CD8-positive, alpha-beta memory T cell (primary cell): ENCODE data around the gene ITPK1. TPM values are rescaled to one million over a fixed set of nuclear protein-coding genes. Genes with fewer than 3 reads are reported as not detected.

Source experiments
- CTCF ChIA-PET: fragments of 350-600 bp; sonication (Branson Sonifier 250); formaldehyde crosslinking; loops from one replicate; lab custom pipeline; 2021; ENCODE audit warnings: antibody characterized with exemption; lab: Charles Lee
- POLR2A ChIA-PET: fragments of 350-600 bp; sonication (Branson Sonifier 250); formaldehyde crosslinking; loops from one replicate; lab custom pipeline; 2021; ENCODE audit warnings: antibody characterized with exemption; lab: Charles Lee
- DNase-seq, 5 donors: peaks; one replicate each; pipeline versions ENCODE4 v3.0.0 to v3.0.0-alpha.2; 2020 to 2022; ENCODE audit warnings: mixed read lengths in 1 of 5
- H3K27ac ChIP-seq: one replicate; pipeline ENCODE4 v1.7.0; 2013; ENCODE audit warnings: low read depth, mild to moderate bottlenecking, low read length, moderate library complexity
- H3K27me3 ChIP-seq: 2 replicates; pipeline ENCODE4 v1.7.0; 2013; ENCODE audit warnings: low read length, mild to moderate bottlenecking; ENCODE audit not compliant: insufficient read depth, poor library complexity, severe bottlenecking
- H3K36me3 ChIP-seq: 2 replicates; pipeline ENCODE4 v1.7.0; 2013; ENCODE audit warnings: mild to moderate bottlenecking, low read length, moderate library complexity; ENCODE audit not compliant: insufficient read depth
- H3K4me1 ChIP-seq: 2 replicates; pipeline ENCODE4 v1.7.0; 2013; ENCODE audit warnings: mild to moderate bottlenecking, low read length, moderate library complexity; ENCODE audit not compliant: insufficient read depth
- H3K4me3 ChIP-seq: 2 replicates; pipeline ENCODE4 v1.7.0; 2013; ENCODE audit warnings: mild to moderate bottlenecking, low read length
- H3K9me3 ChIP-seq: 2 replicates; pipeline ENCODE4 v1.7.0; 2013; ENCODE audit warnings: mild to moderate bottlenecking, low read length
- H3K27ac Mint-ChIP-seq, 8 donors: one replicate each; pipeline ENCODE4 v1.8.0; 2020 to 2021; ENCODE audit warnings: mixed read lengths in 8 of 8, mild to moderate bottlenecking in 6 of 8, inconsistent platforms in 3 of 8, moderate library complexity in 3 of 8
- H3K27me3 Mint-ChIP-seq, 2 donors: one replicate each; pipeline ENCODE4 v1.8.0; 2020 to 2021; ENCODE audit warnings: mixed read lengths in 2 of 2, mild to moderate bottlenecking in 1 of 2, moderate library complexity in 1 of 2
- H3K36me3 Mint-ChIP-seq, 3 donors: one replicate each; pipeline ENCODE4 v1.8.0; 2020 to 2021; ENCODE audit warnings: mixed read lengths in 3 of 3, inconsistent platforms in 1 of 3, mild to moderate bottlenecking in 1 of 3
- H3K4me1 Mint-ChIP-seq, 3 donors: one replicate each; pipeline ENCODE4 v1.8.0; 2020 to 2021; ENCODE audit warnings: mixed read lengths in 3 of 3, inconsistent platforms in 1 of 3, mild to moderate bottlenecking in 1 of 3
- H3K4me3 Mint-ChIP-seq, 7 donors: one replicate each; pipeline ENCODE4 v1.8.0; 2020 to 2021; ENCODE audit warnings: mixed read lengths in 7 of 7, mild to moderate bottlenecking in 6 of 7, moderate library complexity in 4 of 7, inconsistent platforms in 2 of 7
- H3K9me3 Mint-ChIP-seq, 5 donors: one replicate each; pipeline ENCODE4 v1.8.0; 2020 to 2022; ENCODE audit warnings: mixed read lengths in 5 of 5, mild to moderate bottlenecking in 3 of 5, moderate library complexity in 2 of 5, inconsistent platforms in 1 of 5
- polyA plus RNA-seq: library from polyadenylated mRNA; unstranded; fragments of 300-500 nt; fragmentation: Illumina TruSeq; gene quantifications from one replicate; pipeline ENCODE4 v1.2.3, GENCODE V29; 2021
- total RNA-seq, 2 experiments: library from RNA; stranded (reverse); gene quantifications; one replicate each; pipeline ENCODE4 v1.2.3, GENCODE V29; 2021

ITPK1 gene
- total and polyA plus RNA-seq, 3 experiments from 2014 or later, result 40.4 to 75.1 (median 66.1) TPM

GRCh38 chr14:93031505-93032315 lies 84.0 kb downstream of the ITPK1 start:
- no peak for DNase-seq
- POLR2A ChIA-PET, result no interaction called here
- Mint-ChIP-seq H3K4me1 (peaks cover 34 to 48% (median 37%) of the 10 kb centered on the region in 3 donors), H3K27ac (peak overlapping the region in 1 of 8 donors; percentile 50), H3K4me3 (no peak overlapping the region), H3K9me3 (no peaks in the 10 kb centered on the region), H3K27me3 (no peaks in the 10 kb centered on the region), H3K36me3 (peaks cover 0 to 4% (median 0%) of the 10 kb centered on the region in 3 donors)
- Histone ChIP-seq H3K27ac (no peak overlapping the region), H3K27me3 (no peaks in the 10 kb centered on the region), H3K36me3 (no peaks in the 10 kb centered on the region), H3K9me3 (no peaks in the 10 kb centered on the region), H3K4me1 (peaks cover 25% of the 10 kb centered on the region), H3K4me3 (no peak overlapping the region)
- CTCF ChIA-PET, result interaction anchor here (3.6 kb wide), 1 partner anchor 82 kb away, joined by 29 read pairs; the partner anchor contains the start of gene ITPK1

- Histone ChIP-seq H3K4me1 (peaks cover 25% of the 10 kb centered on the region), H3K4me3 (no peak overlapping the region), H3K27me3 (no peaks in the 10 kb centered on the region), H3K9me3 (no peaks in the 10 kb centered on the region), H3K36me3 (no peaks in the 10 kb centered on the region), H3K27ac (no peak overlapping the region)
- no peak for DNase-seq
- no peaks in the 10 kb centered on the region for H3K9me3 Mint-ChIP-seq
- POLR2A ChIA-PET, result no interaction called here
- H3K4me1 Mint-ChIP-seq, result peaks cover 34 to 42% (median 42%) of the 10 kb centered on the region in 3 donors
- H3K36me3 Mint-ChIP-seq, result peaks cover 0 to 6% (median 0%) of the 10 kb centered on the region in 3 donors
- no peak overlapping the region for H3K4me3 Mint-ChIP-seq
- CTCF ChIA-PET, result interaction anchor here (1.3 kb wide), 1 partner anchor 84 kb away, joined by 3 read pairs; no protein-coding TSS in a partner anchor
- H3K27me3 Mint-ChIP-seq, result no peaks in the 10 kb centered on the region
- no peak overlapping the region for H3K27ac Mint-ChIP-seq
Measured at GRCh38 chr14:93030761-93031160, 85.0 kb downstream of the ITPK1 start.

GRCh38 chr14:93029911-93030508 lies 85.7 kb downstream of the ITPK1 start:
- no peaks in the 10 kb centered on the region for H3K27me3 ChIP-seq
- H3K9me3 ChIP-seq, result no peaks in the 10 kb centered on the region
- H3K27ac ChIP-seq, result no peak overlapping the region
- H3K4me1 Mint-ChIP-seq, result peaks cover 36 to 45% (median 45%) of the 10 kb centered on the region in 3 donors
- H3K9me3 Mint-ChIP-seq, result no peaks in the 10 kb centered on the region
- H3K36me3 Mint-ChIP-seq, result peaks cover 0 to 6% (median 3%) of the 10 kb centered on the region in 3 donors
- H3K4me3 Mint-ChIP-seq, result no peak overlapping the region
- H3K36me3 ChIP-seq, result no peaks in the 10 kb centered on the region
- H3K27me3 Mint-ChIP-seq, result no peaks in the 10 kb centered on the region
- no peak for DNase-seq
- peaks cover 25% of the 10 kb centered on the region for H3K4me1 ChIP-seq
- no peak overlapping the region for H3K4me3 ChIP-seq
- ChIA-PET POLR2A (no interaction called here), CTCF (interaction anchor here (1.3 kb wide), 1 partner anchor 85 kb away, joined by 3 read pairs; no protein-coding TSS in a partner anchor)
- no peak overlapping the region for H3K27ac Mint-ChIP-seq

- Histone ChIP-seq H3K27me3 (no peaks in the 10 kb centered on the region), H3K4me3 (no peak overlapping the region), H3K27ac (no peak overlapping the region), H3K4me1 (peaks cover 20% of the 10 kb centered on the region), H3K9me3 (no peaks in the 10 kb centered on the region), H3K36me3 (no peaks in the 10 kb centered on the region)
- H3K36me3 Mint-ChIP-seq, result peaks cover 0 to 6% (median 4%) of the 10 kb centered on the region in 3 donors
- no peaks in the 10 kb centered on the region for H3K27me3 Mint-ChIP-seq
- no peaks in the 10 kb centered on the region for H3K9me3 Mint-ChIP-seq
- peaks cover 32 to 44% (median 41%) of the 10 kb centered on the region in 3 donors for H3K4me1 Mint-ChIP-seq
- H3K27ac Mint-ChIP-seq, result peak overlapping the region in 1 of 8 donors; percentile 7
- ChIA-PET POLR2A (no interaction called here), CTCF (interaction anchor here (1.2 to 1.3 kb wide), 2 partner anchors 83 to 85 kb away, joined by 3 to 4 read pairs; no protein-coding TSS in a partner anchor)
- no peak overlapping the region for H3K4me3 Mint-ChIP-seq
- DNase-seq, result no peak
Measured at GRCh38 chr14:93029417-93029816, 86.3 kb downstream of the ITPK1 start.

- no peak overlapping the region for H3K27ac ChIP-seq
- POLR2A ChIA-PET, result no interaction called here
- H3K36me3 Mint-ChIP-seq, result peaks cover 0 to 6% (median 5%) of the 10 kb centered on the region in 3 donors
- H3K4me1 Mint-ChIP-seq, result peaks cover 27 to 41% (median 38%) of the 10 kb centered on the region in 3 donors
- H3K36me3 ChIP-seq, result no peaks in the 10 kb centered on the region
- CTCF ChIA-PET, result interaction anchor here (1.2 kb wide), 1 partner anchor 84 kb away, joined by 4 read pairs; no protein-coding TSS in a partner anchor
- no peaks in the 10 kb centered on the region for H3K27me3 Mint-ChIP-seq
- H3K27me3 ChIP-seq, result no peaks in the 10 kb centered on the region
- no peak overlapping the region for H3K4me3 ChIP-seq
- peak overlapping the region in 2 of 8 donors; percentile 7 to 59 for H3K27ac Mint-ChIP-seq
- no peaks in the 10 kb centered on the region for H3K9me3 ChIP-seq
- DNase-seq, result no peak
- peak overlapping the region in 1 of 7 donors; percentile 13 for H3K4me3 Mint-ChIP-seq
- peaks cover 13% of the 10 kb centered on the region for H3K4me1 ChIP-seq
- no peaks in the 10 kb centered on the region for H3K9me3 Mint-ChIP-seq
Measured at GRCh38 chr14:93028724-93029076, 87.0 kb downstream of the ITPK1 start.

- H3K4me3 Mint-ChIP-seq, result no peak overlapping the region
- ChIA-PET POLR2A (no interaction called here), CTCF (interaction anchor here (1.2 kb wide), 1 partner anchor 85 kb away, joined by 4 read pairs; no protein-coding TSS in a partner anchor)
- Histone ChIP-seq H3K4me1 (peaks cover 7% of the 10 kb centered on the region), H3K4me3 (no peak overlapping the region), H3K27me3 (no peaks in the 10 kb centered on the region), H3K27ac (no peak overlapping the region), H3K36me3 (no peaks in the 10 kb centered on the region), H3K9me3 (no peaks in the 10 kb centered on the region)
- H3K9me3 Mint-ChIP-seq, result no peaks in the 10 kb centered on the region
- no peak for DNase-seq
- peaks cover 0 to 6% (median 5%) of the 10 kb centered on the region in 3 donors for H3K36me3 Mint-ChIP-seq
- H3K27ac Mint-ChIP-seq, result peak overlapping the region in 1 of 8 donors; percentile 15
- H3K27me3 Mint-ChIP-seq, result no peaks in the 10 kb centered on the region
- H3K4me1 Mint-ChIP-seq, result peaks cover 24 to 38% (median 35%) of the 10 kb centered on the region in 3 donors
Measured at GRCh38 chr14:93027810-93028723, 87.7 kb downstream of the ITPK1 start.

- no peaks in the 10 kb centered on the region for H3K36me3 ChIP-seq
- Mint-ChIP-seq H3K27ac (peak overlapping the region in 2 of 8 donors; percentile 2 to 5), H3K27me3 (no peaks in the 10 kb centered on the region), H3K36me3 (peaks cover 0 to 8% (median 5%) of the 10 kb centered on the region in 3 donors), H3K9me3 (no peaks in the 10 kb centered on the region), H3K4me3 (no peak overlapping the region), H3K4me1 (peaks cover 23 to 35% (median 34%) of the 10 kb centered on the region in 3 donors)
- CTCF ChIA-PET, result interaction anchor here (1.1 to 1.3 kb wide), 2 partner anchors 8 to 14 kb away, joined by 3 read pairs; no protein-coding TSS in a partner anchor
- H3K27me3 ChIP-seq, result no peaks in the 10 kb centered on the region
- no peak overlapping the region for H3K27ac ChIP-seq
- no peaks in the 10 kb centered on the region for H3K9me3 ChIP-seq
- no peak for DNase-seq
- POLR2A ChIA-PET, result no interaction called here
- no peaks in the 10 kb centered on the region for H3K4me1 ChIP-seq
- H3K4me3 ChIP-seq, result no peak overlapping the region
Measured at GRCh38 chr14:93026339-93026738, 89.4 kb downstream of the ITPK1 start.
